AG04449 (cell line): ENCODE data around the gene DDX27.

Source experiments
- CTCF ChIA-PET: fragments of 350-600 bp; formaldehyde crosslinking; extraction: SDS; loops from one replicate; lab custom pipeline; 2021; ENCODE audit warnings: antibody characterized with exemption; lab: Yijun Ruan, JAX
- POLR2A ChIA-PET: fragments of 400-600, 350-600 bp; formaldehyde crosslinking; extraction: SDS; loops from one replicate; lab custom pipeline; 2020; ENCODE audit warnings: antibody characterized with exemption, inconsistent platforms; lab: Yijun Ruan, JAX
- DNase-seq: peaks from one replicate; pipeline ENCODE4 v3.0.0-alpha.2; 2010; ENCODE audit warnings: low read depth, low spot score
- H3K4me3 ChIP-seq: 2 replicates; pipeline ENCODE4 v1.5.1; 2011; ENCODE audit warnings: low read depth, mild to moderate bottlenecking, control low read depth, low read length
- CTCF ChIP-seq: IDR thresholded peaks from one replicate; pipeline ENCODE4 v1.5.1; 2011; ENCODE audit warnings: mild to moderate bottlenecking, moderate library complexity, low read length, control low read depth, inconsistent platforms; ENCODE audit not compliant: insufficient read depth; ENCODE audit errors: missing control alignments

DDX27 gene

DNA sequence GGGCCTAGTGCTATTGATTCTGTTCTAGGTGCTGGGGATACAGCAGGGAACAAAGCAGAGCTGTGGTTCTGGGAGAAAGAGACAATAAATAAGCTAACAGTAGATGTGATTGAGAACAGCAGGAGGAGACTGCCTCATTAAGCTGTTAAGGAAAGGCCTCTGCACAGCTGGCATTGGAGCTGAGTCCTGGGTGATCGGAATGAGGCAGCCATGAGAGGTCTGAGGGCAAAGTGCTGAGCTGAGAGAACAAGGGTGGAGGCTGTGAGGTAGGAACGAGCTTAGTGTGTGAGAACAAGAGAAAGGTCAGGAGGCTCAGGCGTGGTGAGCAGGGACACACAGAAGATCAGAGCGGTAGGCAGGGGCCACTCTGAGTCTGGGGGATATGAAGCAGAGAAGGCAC is 18.3 kb downstream of the DDX27 start:
- H3K4me3 ChIP-seq: no peak overlapping the region
- DNase-seq: no peak
- POLR2A ChIA-PET: interaction anchor here (0.9 to 1.5 kb wide), 2 partner anchors 9 to 19 kb away, joined by 3 to 5 read pairs; no protein-coding TSS in a partner anchor
- no peak for TF ChIP-seq CTCF
- CTCF ChIA-PET: interaction anchor here (1.1 to 3.1 kb wide), 6 partner anchors 9 to 105 kb away, joined by 3 to 31 read pairs (median 6); no protein-coding TSS in a partner anchor

DNA sequence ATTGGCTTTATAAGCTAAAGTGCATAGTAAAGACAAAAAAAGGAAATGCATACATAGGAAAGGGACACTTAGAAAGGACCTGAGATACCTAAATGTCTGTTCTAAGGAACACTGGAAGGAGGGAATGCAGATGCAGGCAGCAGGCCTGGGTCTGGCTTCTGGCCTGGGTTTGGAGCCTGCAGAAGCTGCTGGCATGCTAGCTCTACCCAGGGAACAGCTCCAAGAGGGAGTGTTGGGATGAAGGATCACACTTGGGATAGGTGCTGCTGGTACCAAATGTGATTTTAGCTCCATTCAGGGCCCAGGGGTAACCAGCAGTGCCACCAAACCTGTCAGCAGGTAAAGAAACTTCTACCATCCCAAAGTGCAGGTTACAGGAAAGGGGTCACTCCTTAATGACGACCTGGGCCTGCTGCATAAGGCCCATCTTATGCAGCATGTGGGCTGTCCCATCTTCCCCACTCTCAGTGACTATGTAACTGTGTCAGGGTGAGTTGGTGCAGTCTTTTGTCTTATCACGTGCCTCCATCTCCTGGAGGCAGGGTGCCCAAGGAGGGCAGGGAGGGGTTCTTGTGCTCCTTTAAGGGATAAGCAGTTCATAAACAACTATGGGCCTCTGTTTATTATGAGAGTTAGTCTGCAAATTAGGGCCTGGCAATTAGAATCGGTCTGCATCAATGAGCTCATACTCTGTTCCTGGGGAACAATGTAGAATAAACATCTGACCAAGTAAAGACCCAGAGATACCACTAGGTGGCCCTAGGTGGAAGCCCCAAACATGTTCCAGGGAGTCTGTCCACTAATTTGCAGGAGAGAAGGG is 26.9 kb downstream of the DDX27 start:
- CTCF ChIA-PET: interaction anchor here (0.6 to 10.6 kb wide), 27 partner anchors 8 to 290 kb away, joined by 3 to 191 read pairs (median 4); no protein-coding TSS in a partner anchor
- no peak overlapping the region for H3K4me3 ChIP-seq
- peak; percentile 17 for DNase-seq
- POLR2A ChIA-PET: interaction anchor here (0.7 to 1.4 kb wide), 2 partner anchors 8 to 32 kb away, joined by 3 to 5 read pairs; partner anchors contain the start of gene ZNFX1
- peak; percentile 59 for TF ChIP-seq CTCF

GRCh38 chr20:49247169-49247723 is 28.0 kb downstream of the DDX27 start:
- no peak for DNase-seq
- ChIA-PET POLR2A (no interaction called here), CTCF (interaction anchor here (1.3 to 10.6 kb wide), 10 partner anchors 10 to 289 kb away, joined by 4 to 191 read pairs (median 18); no protein-coding TSS in a partner anchor)
- TF ChIP-seq CTCF: no peak
- no peak overlapping the region for H3K4me3 ChIP-seq

DNA sequence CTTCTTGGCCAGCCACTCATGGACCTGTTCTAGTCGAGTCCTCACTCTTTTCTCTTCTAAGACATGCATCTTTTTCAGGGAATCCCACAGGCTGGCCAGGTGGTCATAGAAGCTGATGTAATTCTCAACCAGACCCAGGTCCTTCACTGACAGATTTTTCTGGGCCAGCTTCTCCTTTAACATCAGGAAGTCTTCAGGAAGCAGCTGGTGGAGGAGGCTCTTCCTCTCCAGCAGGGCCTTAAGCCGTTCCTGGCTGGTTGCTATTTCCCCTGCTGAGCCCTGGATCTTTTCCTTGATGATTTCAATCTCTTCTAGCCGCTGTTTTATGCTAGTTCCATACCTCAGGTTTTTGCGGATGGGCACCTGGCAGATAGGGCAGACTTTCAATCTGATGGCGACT is 28.6 kb downstream of the DDX27 start:
- no peak for TF ChIP-seq CTCF
- ChIA-PET POLR2A (no interaction called here), CTCF (interaction anchor here (0.8 to 10.6 kb wide), 7 partner anchors 10 to 75 kb away, joined by 3 to 191 read pairs (median 18); no protein-coding TSS in a partner anchor)
- DNase-seq: no peak
- H3K4me3 ChIP-seq: no peak overlapping the region

DNA sequence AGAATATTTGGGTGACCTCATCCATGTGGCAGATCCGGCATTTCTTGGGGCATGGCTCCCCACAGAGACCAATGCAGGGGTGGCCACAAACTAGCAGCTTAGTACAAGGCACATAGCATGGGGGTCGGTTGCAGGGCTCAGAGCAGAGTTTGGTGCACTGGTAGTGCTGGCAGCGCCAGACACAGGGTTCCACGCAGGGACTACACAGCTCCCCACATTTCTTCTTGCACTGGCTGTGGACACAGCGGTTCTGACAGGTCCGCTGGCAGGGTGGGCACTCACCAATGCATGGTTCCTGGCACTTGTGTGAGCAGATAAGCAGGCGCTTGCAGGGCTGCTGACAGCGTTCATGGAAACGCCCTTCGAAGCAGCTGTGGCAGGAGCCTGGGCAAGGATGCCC is 29.1 kb downstream of the DDX27 start:
- POLR2A ChIA-PET: no interaction called here
- no peak overlapping the region for H3K4me3 ChIP-seq
- no peak for TF ChIP-seq CTCF
- DNase-seq: no peak
- CTCF ChIA-PET: interaction anchor here (0.8 to 10.6 kb wide), 4 partner anchors 12 to 75 kb away, joined by 3 to 191 read pairs (median 14); no protein-coding TSS in a partner anchor
